Naive thymus-derived CD4-positive, alpha-beta T cell (primary cell): ENCODE measurements around the gene CNN2. TPM values are rescaled to one million over a fixed set of nuclear protein-coding genes. Genes with fewer than 3 reads are reported as not detected.

Source experiments
- ATAC-seq: fragments of 150-1000 bp; cut with Tn5 transposase; 2 replicates; pipeline ENCODE4 v1.10.0; 2021; ENCODE audit warnings: mild to moderate bottlenecking, moderate library complexity
- CTCF ChIA-PET: fragments of 350-600 bp; sonication (Branson Sonifier 250); formaldehyde crosslinking; loops from one replicate; lab custom pipeline; 2021; ENCODE audit warnings: antibody characterized with exemption; lab: Charles Lee
- POLR2A ChIA-PET: fragments of 350-600 bp; sonication (Branson Sonifier 250); formaldehyde crosslinking; loops from one replicate; lab custom pipeline; 2021; ENCODE audit warnings: antibody characterized with exemption, inconsistent platforms; lab: Charles Lee
- DNase-seq, 9 donors: peaks; one replicate each; pipeline versions ENCODE4 v3.0.0 to v3.0.0-alpha.2; 2020 to 2022; ENCODE audit warnings: mixed read lengths in 1 of 9
- H3K27ac ChIP-seq: one replicate; pipeline ENCODE4 v1.7.0; 2013; ENCODE audit warnings: mild to moderate bottlenecking, low read depth, low read length, moderate library complexity
- H3K27me3 ChIP-seq, 2 donors: one replicate each; pipeline ENCODE4 v1.7.0; 2013; ENCODE audit warnings: low read length in 2 of 2, mild to moderate bottlenecking in 2 of 2, moderate library complexity in 2 of 2; ENCODE audit not compliant: control insufficient read depth in 2 of 2, insufficient read depth in 2 of 2
- H3K36me3 ChIP-seq, 3 experiments: 1 replicate in 2 of 3; 2 replicates in 1 of 3; pipeline ENCODE4 v1.7.0; 2013; ENCODE audit warnings: low read length in 3 of 3, mild to moderate bottlenecking in 3 of 3, moderate library complexity in 1 of 3; ENCODE audit not compliant: insufficient read depth in 3 of 3, control insufficient read depth in 2 of 3
- H3K4me1 ChIP-seq, 2 donors: one replicate each; pipeline ENCODE4 v1.7.0; 2013; ENCODE audit warnings: low read length in 2 of 2, mild to moderate bottlenecking in 2 of 2, moderate library complexity in 1 of 2; ENCODE audit not compliant: control insufficient read depth in 2 of 2, insufficient read depth in 2 of 2
- H3K4me3 ChIP-seq: 2 replicates; pipeline ENCODE4 v1.7.0; 2013; ENCODE audit warnings: mild to moderate bottlenecking, low read length
- H3K9me3 ChIP-seq, 3 experiments: 1 replicate in 2 of 3; 2 replicates in 1 of 3; pipeline ENCODE4 v1.7.0; 2013; ENCODE audit warnings: low read length in 3 of 3; ENCODE audit not compliant: control insufficient read depth in 2 of 3
- H3K27ac Mint-ChIP-seq, 9 donors: one replicate each; pipeline ENCODE4 v1.8.0; 2020 to 2022; ENCODE audit warnings: mixed read lengths in 9 of 9, mild to moderate bottlenecking in 8 of 9, moderate library complexity in 5 of 9, inconsistent platforms in 2 of 9
- H3K27me3 Mint-ChIP-seq, 5 donors: one replicate each; pipeline ENCODE4 v1.8.0; 2021 to 2022; ENCODE audit warnings: mixed read lengths in 5 of 5, mild to moderate bottlenecking in 1 of 5
- H3K36me3 Mint-ChIP-seq, 5 donors: one replicate each; pipeline ENCODE4 v1.8.0; 2020 to 2022; ENCODE audit warnings: mixed read lengths in 5 of 5, mild to moderate bottlenecking in 3 of 5, inconsistent platforms in 1 of 5
- H3K4me1 Mint-ChIP-seq, 7 donors: one replicate each; pipeline ENCODE4 v1.8.0; 2020 to 2022; ENCODE audit warnings: mixed read lengths in 7 of 7, mild to moderate bottlenecking in 3 of 7, inconsistent platforms in 1 of 7
- H3K4me3 Mint-ChIP-seq, 10 donors: one replicate each; pipeline ENCODE4 v1.8.0; 2020 to 2022; ENCODE audit warnings: mild to moderate bottlenecking in 10 of 10, mixed read lengths in 10 of 10, moderate library complexity in 6 of 10, inconsistent platforms in 2 of 10
- H3K9me3 Mint-ChIP-seq, 11 donors: one replicate each; pipeline ENCODE4 v1.8.0; 2020 to 2022; ENCODE audit warnings: mixed read lengths in 11 of 11, mild to moderate bottlenecking in 4 of 11, inconsistent platforms in 1 of 11, moderate library complexity in 1 of 11
- intact Hi-C, 2 donors: fragments of 100-400 bp; cut with micrococcal nuclease; formaldehyde crosslinking; loops; one replicate each; pipeline ENCODE4 v1.15.1; 2023
- polyA plus RNA-seq, 2 donors: library from polyadenylated mRNA; unstranded; fragments of 300-500 nt; fragmentation: Illumina TruSeq; gene quantifications; one replicate each; pipeline ENCODE4 v1.2.3, GENCODE V29; 2021
- total RNA-seq, 6 experiments: library from RNA in 5 of 6; stranded (reverse) in 5 of 6; gene quantifications; 1 replicate in 5 of 6; 2 replicates in 1 of 6; pipeline ENCODE4 v1.2.3 and lab custom pipeline; 2021 to 2026

Gene CNN2
- total and polyA plus RNA-seq, 7 experiments from 2014 or later, result 234 to 704 (median 326) TPM

- Histone ChIP-seq H3K36me3 (peaks cover 20 to 64% (median 44%) of the 10 kb centered on the region in 3 experiments), H3K4me1 (peaks cover 63% of the 10 kb centered on the region in 2 donors), H3K4me3 (peak overlapping the region; percentile 30), H3K9me3 (no peaks in the 10 kb centered on the region), H3K27ac (peak overlapping the region; percentile 99), H3K27me3 (no peaks in the 10 kb centered on the region)
- no peak for ATAC-seq
- H3K9me3 Mint-ChIP-seq, result peaks cover 0 to 5% (median 0%) of the 10 kb centered on the region in 11 donors
- H3K27me3 Mint-ChIP-seq, result no peaks in the 10 kb centered on the region
- ChIA-PET POLR2A (interaction anchor here (0.7 to 38.6 kb wide), 9 partner anchors 2 to 1356 kb away, joined by 3 to 2022 read pairs (median 3); partner anchors contain the start of genes ABCA7, ARHGAP45, CNN2 and GPX4), CTCF (interaction anchor here (1.1 to 1.3 kb wide), 2 partner anchors 11 to 32 kb away, joined by 3 read pairs; partner anchors contain the start of gene GPX4)
- peak overlapping the region; percentile 88 to 100 (median 97) for H3K27ac Mint-ChIP-seq
- peaks cover 36 to 59% (median 43%) of the 10 kb centered on the region in 7 donors for H3K4me1 Mint-ChIP-seq
- peaks cover 10 to 45% (median 27%) of the 10 kb centered on the region in 5 donors for H3K36me3 Mint-ChIP-seq
- H3K4me3 Mint-ChIP-seq, result peak overlapping the region; percentile 84 to 99 (median 90)
- intact Hi-C loops, result no loop called here
- DNase-seq, result peak in 1 of 9 donors; percentile 9
These were observed 44.8 kb downstream of the CNN2 start for GRCh38 chr19:1070931-1071791.

- Mint-ChIP-seq H3K9me3 (peaks cover 0 to 5% (median 0%) of the 10 kb centered on the region in 11 donors), H3K27me3 (no peaks in the 10 kb centered on the region), H3K27ac (peak overlapping the region; percentile 88 to 100 (median 95)), H3K4me3 (peak overlapping the region; percentile 50 to 97 (median 86)), H3K4me1 (peaks cover 36 to 61% (median 51%) of the 10 kb centered on the region in 7 donors), H3K36me3 (peaks cover 10 to 52% (median 33%) of the 10 kb centered on the region in 5 donors)
- intact Hi-C loops, result no loop called here
- Histone ChIP-seq H3K4me3 (no peak overlapping the region), H3K36me3 (peaks cover 20 to 65% (median 44%) of the 10 kb centered on the region in 3 experiments), H3K27ac (peak overlapping the region; percentile 61), H3K9me3 (no peaks in the 10 kb centered on the region), H3K27me3 (no peaks in the 10 kb centered on the region), H3K4me1 (peaks cover 64 to 67% of the 10 kb centered on the region in 2 donors)
- peak in 1 of 9 donors; percentile 13 for DNase-seq
- ChIA-PET POLR2A (interaction anchor here (0.7 to 38.6 kb wide), 11 partner anchors 0 to 203 kb away, joined by 3 to 2022 read pairs (median 5); partner anchors contain the start of genes ABCA7, ARHGAP45, CIRBP and CNN2), CTCF (interaction anchor here (1.3 to 1.6 kb wide), 2 partner anchors 15 kb away, joined by 3 to 5 read pairs; no protein-coding TSS in a partner anchor)
- no peak for ATAC-seq
These were observed 46.1 kb downstream of the CNN2 start for GRCh38 chr19:1072371-1073015.

GRCh38 chr19:1073063-1073955 lies 46.9 kb downstream of the CNN2 start:
- Histone ChIP-seq H3K4me1 (peaks cover 64 to 71% of the 10 kb centered on the region in 2 donors), H3K4me3 (no peak overlapping the region), H3K36me3 (peaks cover 20 to 63% (median 49%) of the 10 kb centered on the region in 3 experiments), H3K9me3 (no peaks in the 10 kb centered on the region), H3K27ac (peak overlapping the region; percentile 61), H3K27me3 (no peaks in the 10 kb centered on the region)
- peak overlapping the region; percentile 17 to 97 (median 85) for H3K4me3 Mint-ChIP-seq
- DNase-seq (peak in 3 of 9 donors; percentile 37 to 54 (median 44)), ATAC-seq (no peak)
- intact Hi-C loops, result no loop called here
- peaks cover 0 to 5% (median 0%) of the 10 kb centered on the region in 11 donors for H3K9me3 Mint-ChIP-seq
- peaks cover 10 to 55% (median 36%) of the 10 kb centered on the region in 5 donors for H3K36me3 Mint-ChIP-seq
- H3K4me1 Mint-ChIP-seq, result peaks cover 36 to 61% (median 52%) of the 10 kb centered on the region in 7 donors
- POLR2A ChIA-PET, result interaction anchor here (0.7 to 38.6 kb wide), 8 partner anchors 0 to 202 kb away, joined by 3 to 2022 read pairs (median 79); partner anchors contain the start of genes ABCA7, ARHGAP45, CIRBP and CNN2
- CTCF ChIA-PET, result interaction anchor here (1.3 to 1.6 kb wide), 2 partner anchors 14 to 16 kb away, joined by 3 to 5 read pairs; no protein-coding TSS in a partner anchor
- H3K27ac Mint-ChIP-seq, result peak overlapping the region; percentile 70 to 100 (median 95)
- H3K27me3 Mint-ChIP-seq, result no peaks in the 10 kb centered on the region

- peak overlapping the region; percentile 37 for H3K4me3 ChIP-seq
- Mint-ChIP-seq H3K27ac (peak overlapping the region; percentile 76 to 100 (median 95)), H3K36me3 (peaks cover 5 to 49% (median 30%) of the 10 kb centered on the region in 5 donors), H3K27me3 (no peaks in the 10 kb centered on the region), H3K4me1 (peaks cover 31 to 56% (median 46%) of the 10 kb centered on the region in 7 donors), H3K9me3 (peaks cover 0 to 5% (median 0%) of the 10 kb centered on the region in 11 donors), H3K4me3 (peak overlapping the region; percentile 42 to 97 (median 80))
- H3K36me3 ChIP-seq, result peaks cover 20 to 56% (median 49%) of the 10 kb centered on the region in 3 experiments
- peaks cover 65 to 73% of the 10 kb centered on the region in 2 donors for H3K4me1 ChIP-seq
- CTCF ChIA-PET, result interaction anchor here (1.1 to 8.7 kb wide), 4 partner anchors 8 to 17 kb away, joined by 3 to 68 read pairs (median 8); partner anchors contain the start of gene ARHGAP45
- H3K27ac ChIP-seq, result peak overlapping the region; percentile 61
- POLR2A ChIA-PET, result interaction anchor here (0.7 to 38.6 kb wide), 9 partner anchors 1 to 195 kb away, joined by 3 to 2022 read pairs (median 14); partner anchors contain the start of genes ABCA7, ARHGAP45, CIRBP and CNN2
- intact Hi-C loops, result no loop called here
- H3K27me3 ChIP-seq, result no peaks in the 10 kb centered on the region
- ATAC-seq, result no peak
- no peak for DNase-seq
- H3K9me3 ChIP-seq, result no peaks in the 10 kb centered on the region
These were observed 47.6 kb downstream of the CNN2 start for GRCh38 chr19:1073956-1074517.
